GM18507 (cell line): Measurements from ENCODE around the gene ALLC.
"Not testable (repeated sequence)": the region's sequence is repeated elsewhere in the genome, so short reads cannot be mapped to it uniquely, and the experiment has no call there.

ENCODE experiments used
- DNase-seq: peaks from one replicate; pipeline ENCODE4 v3.0.0; 2011; ENCODE audit warnings: low read depth; ENCODE audit not compliant: insufficient read length; ENCODE audit errors: extremely low spot score
- FAIRE-seq: peaks from 2 replicates; lab custom pipeline; 2011; peaks lifted over from hg19 to GRCh38; lab: Jason Lieb, UNC

Gene ALLC

DNA sequence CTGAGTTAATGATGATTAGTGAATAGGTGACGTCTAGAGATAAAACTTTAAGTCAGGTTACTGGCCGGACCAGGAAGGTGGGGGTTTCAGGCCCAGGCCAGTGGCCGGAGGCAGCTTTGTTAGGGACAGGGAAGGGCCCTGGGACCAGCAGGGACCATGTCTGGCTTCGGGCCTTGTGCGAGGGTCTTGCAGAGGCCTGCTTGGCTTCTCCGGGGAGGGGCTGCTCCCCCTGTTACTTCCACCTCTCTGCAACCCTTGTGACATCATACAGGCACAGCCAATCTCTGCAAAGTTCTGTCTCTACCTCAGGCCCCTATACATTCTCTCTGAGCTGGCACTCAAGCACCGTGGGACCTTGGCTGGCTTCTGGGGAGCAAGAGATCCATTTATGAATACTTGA, at the start of gene ALLC:
ALLC (plus strand) TSS at position 320 of the 400 bp plus-strand sequence. CDS start 12,958 bp downstream, outside the sequence.
- no peak for DNase-seq
- no peak for FAIRE-seq

DNA sequence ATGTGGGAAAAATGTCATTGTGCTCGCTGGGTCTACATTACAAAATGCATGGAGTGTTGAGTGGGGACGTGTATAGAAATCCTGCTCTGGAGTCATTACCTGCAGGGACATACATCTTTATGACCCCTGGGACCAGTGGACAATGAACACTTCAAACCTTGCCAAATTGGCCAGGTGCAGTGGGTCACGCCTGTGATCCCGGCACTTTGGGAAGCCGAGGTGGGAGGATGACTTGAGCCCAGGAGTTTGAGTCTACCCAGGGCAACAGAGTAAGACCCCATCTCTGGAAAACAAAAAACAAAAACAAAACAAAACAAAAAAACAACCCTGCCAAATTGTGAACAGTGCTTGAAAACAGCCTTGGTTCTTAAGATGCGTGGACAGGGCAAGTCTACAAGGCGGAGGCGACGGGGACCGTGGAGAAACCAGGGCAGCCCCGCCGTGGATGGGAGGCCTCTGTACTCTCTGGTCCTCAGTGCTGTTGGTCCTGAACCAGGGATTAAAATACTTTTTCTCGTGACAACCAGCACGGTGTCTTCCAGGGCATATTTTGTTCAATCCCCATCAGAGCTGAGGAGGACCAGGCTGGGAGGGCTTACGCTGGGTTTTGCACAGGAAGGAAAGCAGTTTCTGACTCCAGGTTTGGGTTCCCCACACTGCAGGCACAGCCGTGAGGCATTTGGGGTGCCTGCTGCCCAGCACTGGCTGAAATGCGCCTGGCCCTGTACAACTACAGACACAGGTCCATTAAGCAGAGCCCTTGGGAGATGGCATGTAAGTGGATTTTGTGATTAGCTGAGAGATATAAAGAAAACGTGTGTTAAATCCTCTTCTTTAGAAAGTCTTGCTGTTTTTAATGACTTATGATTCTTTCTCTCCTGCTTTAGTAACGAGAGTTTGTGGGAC, 49.4 kb upstream of the ALLC start:
- no peak for FAIRE-seq
- DNase-seq, result no peak

DNA sequence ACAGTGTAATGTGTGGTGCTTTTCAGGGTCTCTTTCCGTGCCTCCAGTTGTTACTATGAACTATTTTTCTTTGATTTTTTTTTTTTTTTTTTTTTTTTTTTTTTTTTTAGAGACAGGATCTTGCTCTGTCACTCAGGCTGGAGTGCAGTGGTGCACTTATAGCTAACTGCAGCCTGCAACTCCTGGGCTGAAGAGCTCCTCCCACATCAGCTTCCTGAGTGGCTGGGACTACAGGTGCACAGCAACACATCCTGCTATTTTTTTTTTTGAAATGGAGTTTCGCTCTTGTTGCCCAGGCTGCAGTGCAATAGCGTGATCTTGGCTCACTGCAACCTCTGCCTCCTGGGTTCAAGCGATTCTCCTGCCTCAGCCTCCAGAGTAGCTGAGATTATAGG, 48.7 kb upstream of the ALLC start:
- not testable (repeated sequence) for DNase-seq
- peak; percentile 59 for FAIRE-seq

DNA sequence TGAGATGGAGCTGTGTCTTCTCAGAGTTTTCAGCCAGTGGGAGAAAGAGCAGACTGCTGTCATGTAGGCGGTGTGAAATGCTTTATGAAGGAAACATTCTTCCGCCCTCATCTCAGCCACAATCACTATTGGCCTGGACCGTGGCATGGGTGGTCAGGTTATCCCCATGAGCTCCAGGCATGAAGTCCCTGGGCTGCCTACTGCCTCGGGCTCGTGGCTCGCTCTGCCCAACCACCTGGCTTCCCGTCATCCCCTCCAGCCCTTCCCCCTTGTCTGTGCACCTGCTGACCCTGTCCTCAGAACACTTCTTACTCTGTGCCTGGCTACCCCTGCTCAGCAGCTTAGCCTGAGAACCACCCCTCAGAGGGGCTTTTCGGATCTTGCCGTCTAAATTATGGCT, 47.6 kb upstream of the ALLC start:
- DNase-seq (no peak), FAIRE-seq (no peak)

- no peak for DNase-seq
- no peak for FAIRE-seq
Measured at GRCh38 chr2:3610881-3611505, 47.0 kb upstream of the ALLC start.

- DNase-seq (no peak), FAIRE-seq (no peak)
Measured at GRCh38 chr2:3611589-3611988, 46.4 kb upstream of the ALLC start.

- FAIRE-seq, result no peak
- DNase-seq, result no peak
Measured at GRCh38 chr2:3612639-3613523, 45.1 kb upstream of the ALLC start.

DNA sequence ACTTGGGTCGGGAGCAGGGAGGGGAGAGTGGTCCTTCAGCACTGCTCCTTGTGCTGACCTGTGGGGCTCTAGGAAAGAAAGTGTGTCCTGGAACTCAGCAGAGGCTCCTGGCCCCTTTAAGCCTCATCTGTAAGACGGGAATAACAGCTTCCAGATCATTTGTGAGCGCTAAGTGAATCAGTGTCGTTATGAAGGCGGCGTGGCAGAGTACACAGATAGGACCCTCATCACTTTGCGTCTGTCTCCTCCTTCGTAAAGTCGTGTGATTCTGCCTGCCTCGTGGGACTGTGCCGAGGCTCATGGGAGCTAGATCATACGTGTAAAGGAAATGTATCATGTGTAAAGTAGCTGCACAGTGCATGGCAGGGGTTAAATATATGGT, 44.5 kb upstream of the ALLC start:
- FAIRE-seq, result no peak
- DNase-seq, result no peak

DNA sequence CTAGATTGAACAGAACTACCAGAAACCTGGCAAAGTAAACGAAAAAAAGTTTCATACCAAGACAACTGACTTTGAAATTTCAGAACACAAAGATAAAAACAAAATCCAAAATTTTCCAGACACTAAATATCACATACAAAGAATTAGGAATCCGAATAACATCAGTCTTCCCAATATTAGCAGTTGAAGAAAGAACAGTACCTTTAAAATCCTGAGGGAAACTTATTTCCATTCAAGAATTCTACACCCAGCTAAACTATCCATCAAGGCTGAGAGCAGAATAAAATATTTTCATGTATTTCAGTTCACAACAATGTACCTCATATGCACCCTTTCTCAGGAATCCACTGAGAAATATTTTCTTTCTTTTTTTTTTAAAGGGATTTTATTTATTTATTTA, 43.3 kb upstream of the ALLC start:
- FAIRE-seq, result peak; percentile 5
- DNase-seq, result not testable (repeated sequence)

- not testable (repeated sequence) for DNase-seq, FAIRE-seq
Measured at GRCh38 chr2:3615541-3616200, 42.3 kb upstream of the ALLC start.

DNA sequence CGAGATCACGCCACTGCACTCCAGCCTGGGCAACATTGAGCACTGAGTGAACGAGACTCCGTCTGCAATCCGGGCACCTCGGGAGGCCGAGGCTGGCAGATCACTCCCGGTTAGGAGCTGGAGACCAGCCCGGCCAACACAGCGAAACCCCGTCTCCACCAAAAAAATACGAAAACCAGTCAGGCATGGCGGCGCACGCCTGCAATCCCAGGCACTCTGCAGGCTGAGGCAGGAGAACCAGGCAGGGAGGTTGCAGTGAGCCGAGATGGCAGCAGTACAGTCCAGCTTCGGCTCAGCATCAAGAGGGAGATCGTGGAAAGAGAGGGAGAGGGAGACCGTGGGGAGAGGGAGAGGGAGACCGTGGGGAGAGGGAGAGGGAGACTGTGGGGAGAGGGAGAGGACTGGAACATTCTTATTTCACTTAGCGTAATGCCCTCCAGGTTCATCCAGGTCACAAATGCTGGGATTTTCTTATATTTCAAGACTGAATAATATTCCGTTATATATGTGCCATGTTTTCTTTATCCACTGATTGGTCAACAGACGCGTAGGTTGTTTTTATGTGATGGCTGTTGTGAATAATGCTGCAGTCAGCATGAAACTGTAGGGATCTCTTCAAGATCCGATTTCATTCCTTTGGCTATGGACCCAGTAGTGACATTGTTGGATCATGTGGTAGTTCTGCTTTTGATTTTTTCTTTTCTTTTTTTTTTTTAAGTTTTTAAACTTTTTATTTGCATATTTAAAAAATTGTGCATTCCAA, 41.4 kb upstream of the ALLC start:
- not testable (repeated sequence) for FAIRE-seq, DNase-seq

DNA sequence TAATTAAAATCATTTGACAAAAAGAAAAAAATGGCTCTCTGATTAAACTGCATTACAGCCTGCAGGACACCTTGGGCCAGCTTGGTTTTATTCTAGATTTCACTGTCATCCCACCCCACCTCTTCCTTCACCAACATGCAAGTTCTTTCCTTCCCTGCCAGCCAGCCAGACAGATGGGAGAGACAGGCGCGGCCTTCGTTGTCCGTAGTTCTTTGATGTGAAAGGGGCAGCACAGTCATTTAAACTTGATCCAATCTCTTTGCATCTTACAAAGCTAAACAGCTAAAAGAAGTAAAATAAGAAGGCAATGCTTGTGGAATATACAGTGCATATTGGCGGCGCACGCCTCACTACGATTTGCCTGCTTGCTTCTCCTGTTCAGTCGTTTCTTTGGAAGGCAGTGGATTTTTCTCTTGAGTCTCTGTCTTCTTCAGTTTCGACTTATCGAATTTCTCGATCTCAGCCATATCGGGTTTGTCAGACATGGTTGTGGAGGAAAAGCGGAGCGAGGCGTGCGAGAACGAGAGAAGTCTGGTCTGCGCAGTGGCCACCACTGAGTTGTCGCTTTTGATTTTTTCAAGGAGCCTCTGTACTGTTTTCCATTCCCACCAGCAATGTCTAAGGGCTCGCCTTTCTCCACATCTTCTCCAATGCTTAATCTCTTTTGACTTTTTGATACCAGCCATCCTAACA, 40.7 kb upstream of the ALLC start:
- no peak for FAIRE-seq
- no peak for DNase-seq

DNA sequence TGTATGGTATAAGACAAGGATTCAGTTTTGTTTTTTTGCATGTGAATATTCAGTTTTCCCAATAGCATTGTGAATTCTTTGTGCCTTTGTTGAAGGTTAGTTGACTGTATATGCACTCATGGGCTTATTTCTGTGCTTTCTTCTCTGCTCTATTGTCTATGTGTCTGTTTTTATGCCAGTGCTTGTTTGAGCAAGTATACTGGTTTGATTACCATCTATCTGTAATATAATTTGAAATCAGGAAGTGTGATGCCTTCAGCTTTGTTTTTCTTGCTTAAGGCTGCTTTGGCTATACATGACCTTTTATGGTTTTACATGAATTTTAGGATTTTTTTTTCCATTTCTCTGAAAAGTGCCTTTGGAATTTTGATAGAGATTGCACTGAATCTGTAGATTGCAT, 39.6 kb upstream of the ALLC start:
- FAIRE-seq (no peak), DNase-seq (no peak)

GRCh38 chr2:3619033-3619432, 39.0 kb upstream of the ALLC start:
- no peak for DNase-seq
- no peak for FAIRE-seq

DNA sequence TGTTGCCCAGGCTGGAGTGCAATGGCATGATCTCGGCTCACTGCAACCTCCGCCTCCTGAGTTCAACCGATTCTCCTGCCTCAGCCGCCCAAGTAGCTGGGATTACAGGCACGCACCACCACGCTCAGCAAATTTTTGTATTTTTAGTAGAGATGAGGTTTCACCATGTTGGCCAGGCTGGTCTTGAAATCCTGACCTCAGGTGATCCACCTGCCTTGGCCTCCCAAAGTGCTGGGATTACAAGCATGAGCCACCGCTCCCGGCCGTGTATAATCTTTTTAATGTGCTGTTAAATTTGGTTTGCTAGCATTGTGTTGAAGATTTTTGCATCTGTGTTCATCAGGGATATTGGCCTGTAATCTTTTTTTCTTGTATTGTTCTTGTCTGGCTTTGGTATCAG, 38.3 kb upstream of the ALLC start:
- FAIRE-seq, DNase-seq: not testable (repeated sequence)

DNA sequence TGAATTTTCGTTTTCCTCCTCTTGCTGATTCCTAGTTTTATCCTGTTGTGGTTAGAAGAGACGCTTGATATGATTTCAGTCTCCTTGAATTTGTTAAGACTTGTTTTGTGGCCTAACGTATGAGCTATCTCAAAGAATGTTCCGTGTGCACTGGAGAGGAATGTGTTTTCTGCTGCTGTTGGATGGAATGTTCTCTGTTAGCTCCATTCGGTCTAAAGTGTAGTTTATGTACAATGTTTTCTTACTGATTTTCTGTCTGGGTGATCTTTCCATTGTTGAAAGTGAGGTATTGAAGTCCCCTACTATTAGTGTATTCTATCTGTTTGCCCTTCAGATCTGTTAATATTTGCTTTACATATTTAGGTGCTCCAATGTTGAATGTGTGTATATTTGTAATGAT, 37.2 kb upstream of the ALLC start:
- FAIRE-seq (no peak), DNase-seq (no peak)

DNA sequence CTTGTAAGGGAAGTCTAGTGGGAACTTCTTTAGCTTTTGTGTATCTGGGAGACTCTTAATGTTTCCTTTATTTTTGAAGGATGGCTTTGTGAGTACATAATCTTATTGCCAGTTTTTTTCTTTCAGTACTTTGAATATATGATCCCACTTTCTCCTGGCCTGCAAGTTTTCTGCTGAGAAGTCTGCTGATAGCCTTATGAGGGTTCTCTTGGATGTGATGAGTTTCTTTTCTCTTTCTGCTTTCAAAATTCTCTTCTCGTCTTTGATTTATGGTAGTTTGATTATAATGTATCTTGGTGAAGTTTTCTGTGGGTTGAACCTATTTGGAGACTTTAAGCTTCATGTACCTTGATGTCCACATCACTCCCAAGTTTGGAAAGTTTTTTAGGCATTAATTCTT, 35.0 kb upstream of the ALLC start:
- FAIRE-seq (no peak), DNase-seq (no peak)

GRCh38 chr2:3624059-3624794, 33.8 kb upstream of the ALLC start:
- DNase-seq, result no peak
- FAIRE-seq, result no peak
